ENCODE data around the gene SLC8A2. TPM values are rescaled to one million over a fixed set of nuclear protein-coding genes. Genes with fewer than 3 reads are reported as not detected.

SLC8A2 gene
- total RNA-seq, 1 donor from 2014 or later, result 115 TPM

DNA sequence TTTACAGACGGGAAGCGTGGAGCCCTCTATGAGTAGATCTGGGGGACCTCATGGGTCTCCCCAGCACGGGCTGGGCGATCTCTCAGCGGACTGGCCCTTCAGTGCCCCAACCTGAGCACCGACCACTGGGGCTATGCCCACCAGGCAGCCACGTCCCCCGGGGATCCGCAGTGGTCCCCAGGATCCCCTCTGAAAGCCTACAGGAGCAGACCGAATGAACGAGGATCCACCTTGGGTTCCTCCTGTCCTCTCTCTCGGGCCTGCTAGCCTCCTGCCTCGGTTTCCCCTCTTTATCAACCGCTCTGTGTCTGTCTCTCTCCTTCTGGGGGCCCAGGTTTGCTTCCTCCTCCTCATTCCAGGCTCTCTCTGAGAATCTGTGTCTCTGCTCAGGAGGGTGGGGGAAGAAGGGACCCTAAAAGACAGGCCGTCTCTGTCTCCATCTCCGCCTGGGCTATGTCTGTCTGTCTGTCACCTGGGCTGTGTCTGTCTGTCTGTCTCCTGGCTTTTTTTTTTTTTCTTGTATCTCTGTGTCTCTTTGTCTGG is 50.4 kb downstream of the SLC8A2 start:
- TF ChIP-seq, protein P1, sequence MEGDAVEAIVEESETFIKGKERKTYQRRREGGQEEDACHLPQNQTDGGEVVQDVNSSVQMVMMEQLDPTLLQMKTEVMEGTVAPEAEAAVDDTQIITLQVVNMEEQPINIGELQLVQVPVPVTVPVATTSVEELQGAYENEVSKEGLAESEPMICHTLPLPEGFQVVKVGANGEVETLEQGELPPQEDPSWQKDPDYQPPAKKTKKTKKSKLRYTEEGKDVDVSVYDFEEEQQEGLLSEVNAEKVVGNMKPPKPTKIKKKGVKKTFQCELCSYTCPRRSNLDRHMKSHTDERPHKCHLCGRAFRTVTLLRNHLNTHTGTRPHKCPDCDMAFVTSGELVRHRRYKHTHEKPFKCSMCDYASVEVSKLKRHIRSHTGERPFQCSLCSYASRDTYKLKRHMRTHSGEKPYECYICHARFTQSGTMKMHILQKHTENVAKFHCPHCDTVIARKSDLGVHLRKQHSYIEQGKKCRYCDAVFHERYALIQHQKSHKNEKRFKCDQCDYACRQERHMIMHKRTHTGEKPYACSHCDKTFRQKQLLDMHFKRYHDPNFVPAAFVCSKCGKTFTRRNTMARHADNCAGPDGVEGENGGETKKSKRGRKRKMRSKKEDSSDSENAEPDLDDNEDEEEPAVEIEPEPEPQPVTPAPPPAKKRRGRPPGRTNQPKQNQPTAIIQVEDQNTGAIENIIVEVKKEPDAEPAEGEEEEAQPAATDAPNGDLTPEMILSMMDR (IDR thresholded peaks at IDR 0.05; ENCODE audit: partially characterized antibody, unreplicated experiment), result no peak
- peaks cover 32% of the 10 kb centered on the region for H3K9me3 Mint-ChIP-seq (ENCODE audit: unreplicated experiment)
- H3K4me3 Mint-ChIP-seq (ENCODE audit: unreplicated experiment), result peak overlapping the region; percentile 86
- peaks cover 33% of the 10 kb centered on the region for H3K4me1 Mint-ChIP-seq (ENCODE audit: low read depth, unreplicated experiment)
- no peak for DNase-seq
- H3K36me3 Mint-ChIP-seq (ENCODE audit: unreplicated experiment), result no peaks in the 10 kb centered on the region
- peaks cover 40% of the 10 kb centered on the region for H3K27me3 Mint-ChIP-seq (ENCODE audit: unreplicated experiment)
- peak overlapping the region; percentile 91 for H3K27ac Mint-ChIP-seq (ENCODE audit: unreplicated experiment)

GRCh38 chr19:47419789-47420188 is 51.9 kb downstream of the SLC8A2 start:
- no peak for DNase-seq
- Mint-ChIP-seq H3K9me3 (ENCODE audit: unreplicated experiment) (peaks cover 26% of the 10 kb centered on the region), H3K27me3 (ENCODE audit: unreplicated experiment) (peaks cover 39% of the 10 kb centered on the region), H3K4me1 (ENCODE audit: low read depth, unreplicated experiment) (peaks cover 33% of the 10 kb centered on the region), H3K27ac (ENCODE audit: unreplicated experiment) (no peak overlapping the region), H3K4me3 (ENCODE audit: unreplicated experiment) (peak overlapping the region; percentile 79), H3K36me3 (ENCODE audit: unreplicated experiment) (no peaks in the 10 kb centered on the region)
- TF ChIP-seq, protein P1 (IDR thresholded peaks at IDR 0.05; ENCODE audit: partially characterized antibody, unreplicated experiment), result no peak

DNA sequence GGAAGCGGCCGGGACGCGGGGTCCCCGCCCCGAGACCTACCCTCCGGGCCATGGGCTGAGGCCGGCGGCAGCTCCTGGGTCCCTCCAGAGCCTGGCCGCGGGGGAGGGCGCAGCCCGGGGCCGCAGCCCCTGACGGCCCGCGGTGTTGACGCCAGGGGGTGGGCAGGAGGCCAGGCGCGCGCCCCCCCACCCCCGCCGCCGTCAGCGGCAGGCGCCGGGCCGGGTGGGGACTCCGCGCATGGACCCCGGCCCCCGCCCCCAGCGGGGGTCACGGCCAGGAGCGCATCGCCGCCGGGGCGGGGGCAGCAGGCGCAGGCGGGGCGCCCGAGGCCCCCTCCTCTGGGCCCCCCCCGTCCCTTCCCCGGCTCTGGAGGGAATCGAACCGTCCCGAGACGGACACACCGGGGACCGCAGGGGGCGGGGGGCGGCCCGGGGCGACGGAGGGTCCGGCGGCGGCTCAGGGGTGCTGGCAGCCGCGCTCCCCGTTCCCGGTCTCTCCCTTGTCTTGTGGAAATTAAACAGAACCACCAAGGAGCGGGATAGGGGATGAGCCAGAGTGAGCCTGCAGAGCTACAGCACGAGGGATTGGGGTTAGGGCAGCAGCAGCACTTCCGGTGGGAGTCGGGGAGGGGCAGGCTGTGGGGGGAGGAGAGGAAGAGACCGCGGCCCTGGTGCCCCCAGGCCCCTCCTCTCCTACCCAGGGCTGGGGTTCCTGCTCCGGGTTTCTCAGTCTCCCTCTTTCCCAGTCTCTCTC is 52.5 kb downstream of the SLC8A2 start, which contains the start of gene MEIS3:
MEIS3 (minus strand) TSS at position 498 of the 754 bp plus-strand sequence; CDS start at position 52, 446 bp downstream.
- Mint-ChIP-seq H3K9me3 (ENCODE audit: unreplicated experiment) (peaks cover 29% of the 10 kb centered on the region), H3K36me3 (ENCODE audit: unreplicated experiment) (peaks cover 2% of the 10 kb centered on the region), H3K27me3 (ENCODE audit: unreplicated experiment) (peaks cover 39% of the 10 kb centered on the region), H3K27ac (ENCODE audit: unreplicated experiment) (peak within 1 kb of the TSS; percentile 84), H3K4me3 (ENCODE audit: unreplicated experiment) (peak within 1 kb of the TSS; percentile 99), H3K4me1 (ENCODE audit: low read depth, unreplicated experiment) (peaks cover 35% of the 10 kb centered on the region)
- TF ChIP-seq, protein P1 (IDR thresholded peaks at IDR 0.05; ENCODE audit: partially characterized antibody, unreplicated experiment), result no peak
- DNase-seq, result peak; percentile 42

DNA sequence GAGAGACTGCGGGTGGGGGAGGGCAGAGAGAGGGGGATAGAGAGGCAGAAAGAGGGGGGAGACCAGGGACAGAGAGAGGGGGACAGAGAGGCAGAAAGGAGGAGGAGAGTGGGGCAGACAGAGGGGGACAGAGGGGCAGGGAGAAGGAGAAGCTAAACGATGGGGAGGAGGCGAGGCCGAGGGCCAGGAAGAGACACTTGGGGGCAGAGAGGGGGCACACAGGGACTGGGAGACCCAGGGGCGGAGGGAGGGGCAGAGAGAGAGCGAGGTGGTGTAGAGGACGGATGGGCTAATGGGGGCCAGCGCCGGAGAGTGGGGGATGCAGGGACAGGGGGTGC is 53.0 kb downstream of the SLC8A2 start:
- TF ChIP-seq, protein P1 (IDR thresholded peaks at IDR 0.05; ENCODE audit: partially characterized antibody, unreplicated experiment), result no peak
- H3K9me3 Mint-ChIP-seq (ENCODE audit: unreplicated experiment), result peaks cover 32% of the 10 kb centered on the region
- peak; percentile 44 for DNase-seq
- H3K27ac Mint-ChIP-seq (ENCODE audit: unreplicated experiment), result peak overlapping the region; percentile 79
- peaks cover 35% of the 10 kb centered on the region for H3K4me1 Mint-ChIP-seq (ENCODE audit: low read depth, unreplicated experiment)
- peak overlapping the region; percentile 99 for H3K4me3 Mint-ChIP-seq (ENCODE audit: unreplicated experiment)
- peaks cover 39% of the 10 kb centered on the region for H3K27me3 Mint-ChIP-seq (ENCODE audit: unreplicated experiment)
- peaks cover 5% of the 10 kb centered on the region for H3K36me3 Mint-ChIP-seq (ENCODE audit: unreplicated experiment)

Data from glutamatergic neuron (in vitro differentiated cells).